Prostate gland (tissue), 1 donor: Measurements from ENCODE around the gene PDLIM1.

ENCODE experiments used
- POLR2A ChIP-seq: fragments of 450-650 bp; IDR thresholded peaks from one replicate; pipeline ENCODE4 v1.6.1; 2016; ENCODE audit warnings: antibody characterized with exemption, mild to moderate bottlenecking
- POLR2AphosphoS5 ChIP-seq: sonication (generic); formaldehyde crosslinking; IDR thresholded peaks from one replicate; pipeline ENCODE4 v1.6.1; 2017; ENCODE audit warnings: antibody characterized with exemption

GRCh38 chr10:95233377-95234034 lies 57.3 kb downstream of the PDLIM1 start:
- TF ChIP-seq POLR2A (no peak), POLR2AphosphoS5 (no peak)
